Measurements from ENCODE around the gene EVI2B.

DNA sequence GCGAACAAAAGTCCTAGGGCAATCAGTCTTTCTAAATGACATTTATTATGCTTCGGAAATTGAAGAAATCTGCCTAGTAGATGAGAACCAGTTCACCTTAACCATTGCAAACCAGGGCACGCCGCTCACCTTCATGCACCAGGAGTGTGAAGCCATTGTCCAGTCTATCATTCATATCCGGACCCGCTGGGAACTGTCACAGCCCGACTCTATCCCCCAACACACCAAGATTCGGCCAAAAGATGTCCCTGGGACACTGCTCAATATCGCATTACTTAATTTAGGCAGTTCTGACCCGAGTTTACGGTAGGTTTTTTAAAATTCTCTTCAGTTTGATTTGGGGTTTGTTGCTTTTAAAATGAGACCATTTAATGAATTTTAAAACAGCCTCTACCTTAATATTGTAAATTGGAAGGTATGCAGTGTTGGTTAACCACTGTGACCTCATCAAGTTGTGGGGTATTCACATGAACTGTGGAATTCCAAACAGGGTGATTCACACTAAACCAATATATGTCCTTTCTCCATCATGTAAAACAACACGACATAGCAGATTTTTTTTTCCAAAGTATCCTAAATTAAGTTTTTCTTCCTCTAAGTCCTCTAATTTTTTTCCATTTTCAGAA is 13.8 kb upstream of the EVI2B start:
- TF ChIP-seq, protein P1, sequence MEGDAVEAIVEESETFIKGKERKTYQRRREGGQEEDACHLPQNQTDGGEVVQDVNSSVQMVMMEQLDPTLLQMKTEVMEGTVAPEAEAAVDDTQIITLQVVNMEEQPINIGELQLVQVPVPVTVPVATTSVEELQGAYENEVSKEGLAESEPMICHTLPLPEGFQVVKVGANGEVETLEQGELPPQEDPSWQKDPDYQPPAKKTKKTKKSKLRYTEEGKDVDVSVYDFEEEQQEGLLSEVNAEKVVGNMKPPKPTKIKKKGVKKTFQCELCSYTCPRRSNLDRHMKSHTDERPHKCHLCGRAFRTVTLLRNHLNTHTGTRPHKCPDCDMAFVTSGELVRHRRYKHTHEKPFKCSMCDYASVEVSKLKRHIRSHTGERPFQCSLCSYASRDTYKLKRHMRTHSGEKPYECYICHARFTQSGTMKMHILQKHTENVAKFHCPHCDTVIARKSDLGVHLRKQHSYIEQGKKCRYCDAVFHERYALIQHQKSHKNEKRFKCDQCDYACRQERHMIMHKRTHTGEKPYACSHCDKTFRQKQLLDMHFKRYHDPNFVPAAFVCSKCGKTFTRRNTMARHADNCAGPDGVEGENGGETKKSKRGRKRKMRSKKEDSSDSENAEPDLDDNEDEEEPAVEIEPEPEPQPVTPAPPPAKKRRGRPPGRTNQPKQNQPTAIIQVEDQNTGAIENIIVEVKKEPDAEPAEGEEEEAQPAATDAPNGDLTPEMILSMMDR (IDR thresholded peaks at IDR 0.05; ENCODE audit: poor library complexity, severe bottlenecking) = no peak
- TF ChIP-seq EZH2 (IDR thresholded peaks at IDR 0.05; ENCODE audit: borderline replicate concordance, insufficient read depth, low read length, poor library complexity, severe bottlenecking) = no peak
- no peak for TF ChIP-seq SMC3 (conservative IDR thresholded peaks at IDR 0.05; ENCODE audit: poor library complexity)
- TF ChIP-seq MXI1 (conservative IDR thresholded peaks at IDR 0.05; ENCODE audit: poor library complexity, severe bottlenecking) = no peak
- TF ChIP-seq TAF1 (IDR thresholded peaks at IDR 0.05; ENCODE audit: low read depth) = no peak
- TF ChIP-seq RAD21 (conservative IDR thresholded peaks at IDR 0.05) = no peak
